ENCODE data around the gene RP9. TPM values are rescaled to one million over a fixed set of nuclear protein-coding genes. Genes with fewer than 3 reads are reported as not detected.

Gene RP9
- total RNA-seq, 1 experiment from 2014 or later, result 22.1 TPM

DNA sequence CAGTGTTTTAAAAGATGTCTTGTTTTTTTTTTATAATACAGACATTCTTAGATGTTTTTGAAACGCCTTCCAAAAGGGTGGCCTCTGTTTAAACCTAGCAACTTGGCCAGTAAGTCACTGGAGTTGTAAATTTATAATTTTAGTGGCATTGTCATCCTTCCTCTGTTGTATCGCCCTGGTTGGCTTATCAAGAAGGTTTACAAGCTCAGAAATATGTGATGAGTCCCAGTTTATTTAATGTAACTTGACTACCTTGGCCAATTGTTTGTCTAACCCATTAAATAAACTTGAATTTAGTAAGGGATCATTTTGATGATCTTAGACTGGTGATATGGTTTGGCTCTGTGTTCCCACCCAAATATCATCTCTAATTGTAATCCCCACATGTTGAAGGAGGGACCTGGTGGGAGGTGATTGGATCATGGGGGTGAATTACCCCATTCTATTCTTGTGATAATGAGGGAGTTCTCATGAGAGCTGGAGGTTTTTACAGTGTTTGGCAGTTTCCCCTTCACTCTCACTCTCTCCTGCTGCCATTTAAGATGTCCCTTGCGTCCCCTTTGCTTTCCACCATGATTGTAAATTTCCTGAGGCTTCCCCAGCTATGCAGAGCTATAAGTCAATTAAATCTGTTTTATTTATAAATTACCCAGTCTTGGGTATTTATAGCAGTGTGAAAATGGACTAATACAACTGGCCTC lies 33.2 kb downstream of the RP9 start:
- 0 out of 2 replicates have a peak, but pooled peaks cover 7% of the 10 kb centered on the region for H3K4me1 ChIP-seq (replicated peaks; ENCODE audit: insufficient read depth)
- peaks cover 44% of the 10 kb centered on the region; the same call in 1 of the 2 replicates for H3K27me3 ChIP-seq (ENCODE audit: insufficient read depth, low read depth)
- ChIA-PET CTCF (no interaction called here), POLR2A (ENCODE audit: unreplicated experiment) (no interaction called here)
- intact Hi-C loops (cut with micrococcal nuclease; ENCODE audit: unreplicated experiment), result no loop called here
- BruUV-seq (replicated peaks), result no TSS peak
- peaks cover 3% of the 10 kb centered on the region; the same call in 1 of the 2 replicates for H3K9me3 ChIP-seq (ENCODE audit: insufficient read depth, low read depth)
- H3F3A ChIP-seq (ENCODE audit: insufficient read depth, low read depth), result no peaks in the 10 kb centered on the region
- H3K4me2 ChIP-seq, result no peak overlapping the region
- no peak overlapping the region for H3K27ac ChIP-seq
- H4K20me1 ChIP-seq (ENCODE audit: insufficient read depth), result no peaks in the 10 kb centered on the region
- H3K36me3 ChIP-seq (ENCODE audit: low read depth), result no peaks in the 10 kb centered on the region
- no peak overlapping the region for H3K4me3 ChIP-seq
- no peak for DNase-seq
- H3K79me2 ChIP-seq (ENCODE audit: low read depth), result no peaks in the 10 kb centered on the region
- H2AFZ ChIP-seq, result no peak overlapping the region
- TF ChIP-seq, protein P1, sequence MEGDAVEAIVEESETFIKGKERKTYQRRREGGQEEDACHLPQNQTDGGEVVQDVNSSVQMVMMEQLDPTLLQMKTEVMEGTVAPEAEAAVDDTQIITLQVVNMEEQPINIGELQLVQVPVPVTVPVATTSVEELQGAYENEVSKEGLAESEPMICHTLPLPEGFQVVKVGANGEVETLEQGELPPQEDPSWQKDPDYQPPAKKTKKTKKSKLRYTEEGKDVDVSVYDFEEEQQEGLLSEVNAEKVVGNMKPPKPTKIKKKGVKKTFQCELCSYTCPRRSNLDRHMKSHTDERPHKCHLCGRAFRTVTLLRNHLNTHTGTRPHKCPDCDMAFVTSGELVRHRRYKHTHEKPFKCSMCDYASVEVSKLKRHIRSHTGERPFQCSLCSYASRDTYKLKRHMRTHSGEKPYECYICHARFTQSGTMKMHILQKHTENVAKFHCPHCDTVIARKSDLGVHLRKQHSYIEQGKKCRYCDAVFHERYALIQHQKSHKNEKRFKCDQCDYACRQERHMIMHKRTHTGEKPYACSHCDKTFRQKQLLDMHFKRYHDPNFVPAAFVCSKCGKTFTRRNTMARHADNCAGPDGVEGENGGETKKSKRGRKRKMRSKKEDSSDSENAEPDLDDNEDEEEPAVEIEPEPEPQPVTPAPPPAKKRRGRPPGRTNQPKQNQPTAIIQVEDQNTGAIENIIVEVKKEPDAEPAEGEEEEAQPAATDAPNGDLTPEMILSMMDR (conservative IDR thresholded peaks at IDR 0.05), result no peak
- no peak for TF ChIP-seq EZH2 (IDR thresholded peaks at IDR 0.05; ENCODE audit: low read depth)
- H3K9me2 ChIP-seq (ENCODE audit: insufficient read depth), result no peaks in the 10 kb centered on the region

DNA sequence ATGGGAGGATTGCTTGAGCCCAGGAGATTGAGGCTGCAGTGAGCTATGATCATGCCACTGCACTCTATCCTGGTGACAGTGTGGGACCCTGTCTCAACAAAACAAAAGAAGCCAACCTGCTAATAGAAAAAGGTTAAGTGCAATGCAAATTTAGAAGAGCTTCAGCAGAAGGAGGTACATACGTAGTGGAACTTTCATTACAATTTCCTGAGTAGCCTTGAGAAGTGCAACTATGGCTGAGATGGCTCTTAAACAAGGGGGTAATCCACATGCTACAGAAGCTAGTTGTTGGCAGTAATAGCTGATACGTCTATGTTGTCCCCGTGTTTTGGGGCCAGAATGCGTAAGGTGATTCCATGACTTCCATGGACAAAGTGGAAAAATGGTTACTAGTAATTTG lies 36.0 kb downstream of the RP9 start:
- Histone ChIP-seq H3K4me2 (no peak overlapping the region), H3K9me3 (ENCODE audit: insufficient read depth, low read depth) (peaks cover 29% of the 10 kb centered on the region), H2AFZ (no peak overlapping the region), H3K79me2 (ENCODE audit: low read depth) (no peaks in the 10 kb centered on the region), H3F3A (ENCODE audit: insufficient read depth, low read depth) (no peaks in the 10 kb centered on the region), H3K27ac (no peak overlapping the region), H3K4me3 (no peak overlapping the region), H3K36me3 (ENCODE audit: low read depth) (no peaks in the 10 kb centered on the region), H3K4me1 (replicated peaks; ENCODE audit: insufficient read depth) (0 out of 2 replicates have a peak, but pooled peaks cover 7% of the 10 kb centered on the region), H3K9me2 (ENCODE audit: insufficient read depth) (no peaks in the 10 kb centered on the region), H3K27me3 (ENCODE audit: insufficient read depth, low read depth) (peaks cover 35% of the 10 kb centered on the region; the same call in 1 of the 2 replicates), H4K20me1 (ENCODE audit: insufficient read depth) (no peaks in the 10 kb centered on the region)
- BruUV-seq (replicated peaks), result no TSS peak
- POLR2A ChIA-PET (ENCODE audit: unreplicated experiment), result interaction anchor here (0.6 kb wide), 1 partner anchor 882 kb away, joined by 3 read pairs; no protein-coding TSS in a partner anchor
- DNase-seq, result no peak
- no peak for TF ChIP-seq EZH2 (IDR thresholded peaks at IDR 0.05; ENCODE audit: low read depth)
- TF ChIP-seq, protein P1 (conservative IDR thresholded peaks at IDR 0.05), result no peak
- CTCF ChIA-PET, result no interaction called here
- intact Hi-C loops (cut with micrococcal nuclease; ENCODE audit: unreplicated experiment), result no loop called here

DNA sequence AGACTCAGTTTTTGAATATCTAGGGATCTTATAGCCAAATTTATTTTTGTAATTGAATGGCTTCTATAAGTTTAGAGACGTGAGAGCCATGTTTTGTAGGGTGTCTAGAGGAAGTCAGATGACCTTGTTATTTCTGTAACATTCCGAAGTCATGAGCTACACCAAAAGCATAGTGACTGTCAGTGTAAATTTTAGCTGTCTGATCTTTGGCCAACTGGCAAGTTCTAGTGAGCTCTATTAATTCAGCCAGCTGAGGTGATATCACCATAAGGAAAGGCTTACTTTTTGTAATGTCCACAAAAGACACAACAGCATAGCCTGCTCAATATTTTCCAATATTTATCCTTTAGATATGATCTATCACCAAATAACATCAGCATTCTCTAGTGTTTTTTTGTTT lies 36.7 kb downstream of the RP9 start:
- Histone ChIP-seq H3K4me2 (peak overlapping the region; percentile 35; the same call in 1 of the 2 replicates), H3K27ac (no peak overlapping the region), H3K36me3 (ENCODE audit: low read depth) (no peaks in the 10 kb centered on the region), H3K4me1 (replicated peaks; ENCODE audit: insufficient read depth) (0 out of 2 replicates have a peak, but pooled peaks cover 7% of the 10 kb centered on the region), H3K4me3 (no peak overlapping the region), H3K9me3 (ENCODE audit: insufficient read depth, low read depth) (peaks cover 30% of the 10 kb centered on the region), H4K20me1 (ENCODE audit: insufficient read depth) (no peaks in the 10 kb centered on the region), H2AFZ (peak overlapping the region; percentile 61), H3K79me2 (ENCODE audit: low read depth) (no peaks in the 10 kb centered on the region), H3F3A (ENCODE audit: insufficient read depth, low read depth) (no peaks in the 10 kb centered on the region), H3K27me3 (ENCODE audit: insufficient read depth, low read depth) (peaks cover 27% of the 10 kb centered on the region; the same call in 1 of the 2 replicates), H3K9me2 (ENCODE audit: insufficient read depth) (no peaks in the 10 kb centered on the region)
- TF ChIP-seq, protein P1 (conservative IDR thresholded peaks at IDR 0.05), result no peak
- no peak for TF ChIP-seq EZH2 (IDR thresholded peaks at IDR 0.05; ENCODE audit: low read depth)
- DNase-seq, result no peak
- no TSS peak for BruUV-seq (replicated peaks)
- ChIA-PET CTCF (no interaction called here), POLR2A (ENCODE audit: unreplicated experiment) (no interaction called here)
- intact Hi-C loops (cut with micrococcal nuclease; ENCODE audit: unreplicated experiment), result no loop called here

Data from PC-9 (cell line).